H9 (cell line): ENCODE measurements around the gene ZNF488. TPM values are rescaled to one million over a fixed set of nuclear protein-coding genes. Genes with fewer than 3 reads are reported as not detected.

ENCODE experiments used
- DNase-seq: peaks from one replicate; pipeline ENCODE4 v3.0.0-alpha.2; 2017
- H2AFZ ChIP-seq: one replicate; pipeline ENCODE4 v1.6.1; 2013; ENCODE audit warnings: mild to moderate bottlenecking, low read length, control low read depth, moderate library complexity
- H2AK5ac ChIP-seq: 2 replicates; pipeline ENCODE4 v1.6.1; 2013; ENCODE audit warnings: low read length, control low read depth, mixed read lengths; ENCODE audit not compliant: insufficient read length
- H2BK120ac ChIP-seq: one replicate; pipeline ENCODE4 v1.6.1; 2013; ENCODE audit warnings: low read depth, mild to moderate bottlenecking, low read length, control low read depth, inconsistent platforms; ENCODE audit not compliant: poor library complexity, severe bottlenecking
- H2BK12ac ChIP-seq: 2 replicates; pipeline ENCODE4 v1.6.1; 2013; ENCODE audit warnings: low read length, control low read depth, mixed read lengths, low read depth; ENCODE audit not compliant: insufficient read length
- H2BK15ac ChIP-seq: 2 replicates; pipeline ENCODE4 v1.6.1; 2013; ENCODE audit warnings: low read depth, low read length, control low read depth
- H2BK20ac ChIP-seq: one replicate; pipeline ENCODE4 v1.6.1; 2013; ENCODE audit warnings: low read depth, mild to moderate bottlenecking, low read length, control low read depth, inconsistent platforms; ENCODE audit not compliant: poor library complexity, severe bottlenecking
- H2BK5ac ChIP-seq: 2 replicates; pipeline ENCODE4 v1.6.1; 2013; ENCODE audit warnings: low read length, control low read depth, mixed read lengths; ENCODE audit not compliant: insufficient read length
- H3K14ac ChIP-seq: 2 replicates; pipeline ENCODE4 v1.6.1; 2013; ENCODE audit warnings: low read length, control low read depth; ENCODE audit not compliant: insufficient read depth
- H3K18ac ChIP-seq: 2 replicates; pipeline ENCODE4 v1.6.1; 2013; ENCODE audit warnings: low read depth, mild to moderate bottlenecking, mixed read lengths, low read length, control low read depth; ENCODE audit not compliant: insufficient read length
- H3K23ac ChIP-seq: 2 replicates; pipeline ENCODE4 v1.6.1; 2013; ENCODE audit warnings: low read length, control low read depth, mixed read lengths, low read depth; ENCODE audit not compliant: insufficient read length
- H3K23me2 ChIP-seq: 2 replicates; pipeline ENCODE4 v1.6.1; 2013; ENCODE audit warnings: low read depth, mild to moderate bottlenecking, mixed read lengths, low read length, control low read depth; ENCODE audit not compliant: insufficient read length, poor library complexity, severe bottlenecking
- H3K27ac ChIP-seq: 2 replicates; pipeline ENCODE4 v1.5.1; 2013; ENCODE audit warnings: low read length, control low read depth, mixed read lengths, low read depth; ENCODE audit not compliant: insufficient read length
- H3K27me3 ChIP-seq: 2 replicates; pipeline ENCODE4 v1.6.1; 2013; ENCODE audit warnings: low read length, control low read depth, inconsistent platforms; ENCODE audit not compliant: insufficient read depth
- H3K4ac ChIP-seq: 2 replicates; pipeline ENCODE4 v1.6.1; 2013; ENCODE audit warnings: low read depth, mild to moderate bottlenecking, control low read depth, inconsistent platforms, low read length, moderate library complexity
- H3K4me1 ChIP-seq: 2 replicates; pipeline ENCODE4 v1.6.1; 2013; ENCODE audit warnings: low read length, control low read depth, inconsistent platforms; ENCODE audit not compliant: insufficient read depth
- H3K4me2 ChIP-seq: 2 replicates; pipeline ENCODE4 v1.6.1; 2013; ENCODE audit warnings: low read length, control low read depth, mixed read lengths; ENCODE audit not compliant: insufficient read length, insufficient read depth
- H3K56ac ChIP-seq: 2 replicates; pipeline ENCODE4 v1.6.1; 2013; ENCODE audit warnings: low read depth, mild to moderate bottlenecking, mixed read lengths, low read length, control low read depth; ENCODE audit not compliant: insufficient read length
- H3K79me1 ChIP-seq: 2 replicates; pipeline ENCODE4 v1.6.1; 2013; ENCODE audit warnings: low read depth, mild to moderate bottlenecking, moderate library complexity, low read length, control low read depth, inconsistent platforms; ENCODE audit not compliant: insufficient read depth, poor library complexity, severe bottlenecking
- H3K79me2 ChIP-seq: 2 replicates; pipeline ENCODE4 v1.6.1; 2013; ENCODE audit warnings: low read length, control low read depth, inconsistent platforms; ENCODE audit not compliant: insufficient read depth
- H3K9ac ChIP-seq: 2 replicates; pipeline ENCODE4 v1.6.1; 2013; ENCODE audit warnings: low read length, control low read depth, mixed read lengths; ENCODE audit not compliant: insufficient read length; ENCODE audit errors: extremely low read depth
- H3K9me3 ChIP-seq: one replicate; pipeline ENCODE4 v1.6.1; 2013; ENCODE audit warnings: low read depth, low read length, inconsistent platforms; ENCODE audit not compliant: control insufficient read depth
- H3T11ph ChIP-seq: one replicate; pipeline ENCODE4 v1.6.1; 2013; ENCODE audit warnings: mild to moderate bottlenecking, low read length, control low read depth, inconsistent platforms
- H4K20me1 ChIP-seq: one replicate; pipeline ENCODE4 v1.6.1; 2013; ENCODE audit not compliant: control insufficient read depth, insufficient read length, insufficient read depth
- H4K5ac ChIP-seq: 2 replicates; pipeline ENCODE4 v1.6.1; 2013; ENCODE audit warnings: low read depth, mild to moderate bottlenecking, mixed read lengths, low read length, control low read depth; ENCODE audit not compliant: insufficient read length
- H4K8ac ChIP-seq: replicated peaks from 2 replicates; pipeline ENCODE4 v1.6.1; 2013; ENCODE audit warnings: low read length, control low read depth, mixed read lengths, low read depth; ENCODE audit not compliant: insufficient read length
- H4K91ac ChIP-seq: 2 replicates; pipeline ENCODE4 v1.6.1; 2013; ENCODE audit warnings: low read depth, mild to moderate bottlenecking, moderate library complexity, mixed read lengths, low read length, control low read depth; ENCODE audit not compliant: insufficient read length
- H3K27ac Mint-ChIP-seq, 3 experiments: 2 replicates in 2 of 3; 3 replicates in 1 of 3; pipeline ENCODE4 v1.8.0; 2020 to 2021; ENCODE audit warnings: mixed read lengths in 3 of 3, mild to moderate bottlenecking in 1 of 3, moderate library complexity in 1 of 3
- H3K27me3 Mint-ChIP-seq: 2 replicates; pipeline ENCODE4 v1.8.0; 2021; ENCODE audit warnings: low read depth, mild to moderate bottlenecking, moderate library complexity, mixed read lengths
- H3K36me3 Mint-ChIP-seq, 3 experiments: 2 replicates in 2 of 3; 3 replicates in 1 of 3; pipeline ENCODE4 v1.8.0; 2020 to 2021; ENCODE audit warnings: low read depth in 3 of 3, mixed read lengths in 3 of 3; ENCODE audit not compliant: insufficient read depth in 1 of 3
- H3K4me1 Mint-ChIP-seq, 2 experiments: 2 replicates each; pipeline ENCODE4 v1.8.0; 2020; ENCODE audit warnings: mixed read lengths in 2 of 2
- H3K4me3 Mint-ChIP-seq, 2 experiments: 2 replicates in 1 of 2; 3 replicates in 1 of 2; pipeline ENCODE4 v1.8.0; 2020 to 2021; ENCODE audit warnings: mild to moderate bottlenecking in 2 of 2, mixed read lengths in 2 of 2, moderate library complexity in 1 of 2
- H3K9me3 Mint-ChIP-seq, 2 experiments: 2 replicates in 1 of 2; 3 replicates in 1 of 2; pipeline ENCODE4 v1.8.0; 2020; ENCODE audit warnings: mild to moderate bottlenecking in 2 of 2, mixed read lengths in 2 of 2, moderate library complexity in 1 of 2
- CTCF ChIP-seq: fragments of 200-600 bp; sonication (generic); conservative IDR thresholded peaks from 3 replicates; pipeline ENCODE4 v1.8.0; 2021; ENCODE audit warnings: antibody characterized with exemption, mild to moderate bottlenecking
- WGBS: extraction: QIAGEN DNeasy Blood & Tissue Kit; methylation state at CpG from one replicate; pipeline ENCODE4 v1.1.7; 2013; ENCODE audit warnings: missing lambda C conversion rate, low lambda C conversion rate, mixed read lengths; ENCODE audit not compliant: insufficient read length; ENCODE audit errors: extremely low coverage; 5-methylcytosine and 5-hydroxymethylcytosine counted together
- total RNA-seq: library from RNA; stranded (reverse); gene quantifications from 2 replicates; pipeline ENCODE4 v1.2.1, GENCODE V29; 2021

ZNF488 gene
- total RNA-seq, 1 experiment from 2014 or later: 2.9 TPM

- no peaks in the 10 kb centered on the region for H3K9me3 ChIP-seq
- H3K23me2 ChIP-seq: no peaks in the 10 kb centered on the region
- no peaks in the 10 kb centered on the region for H3K79me2 ChIP-seq
- no peak overlapping the region for H3K14ac ChIP-seq
- H3K4me1 Mint-ChIP-seq: no peaks in the 10 kb centered on the region
- no peak overlapping the region for H3K23ac ChIP-seq
- no peak overlapping the region for H2BK120ac ChIP-seq
- no peaks in the 10 kb centered on the region for H3K27me3 ChIP-seq
- H2BK15ac ChIP-seq: no peak overlapping the region
- WGBS: no CpG with 5 or more reads among the region's 4 CpGs
- H4K91ac ChIP-seq: no peak overlapping the region
- no peaks in the 10 kb centered on the region; a peak in 3 of 5 replicates for H3K9me3 Mint-ChIP-seq
- no peak overlapping the region for H3K4ac ChIP-seq
- no peak overlapping the region for H3K27ac ChIP-seq
- no peaks in the 10 kb centered on the region; a peak in 1 of 7 replicates for H3K36me3 Mint-ChIP-seq
- H2BK5ac ChIP-seq: no peak overlapping the region
- H4K20me1 ChIP-seq: no peaks in the 10 kb centered on the region
- no peak for TF ChIP-seq CTCF
- H3K9ac ChIP-seq: no peak overlapping the region
- H2BK20ac ChIP-seq: no peak overlapping the region
- peak overlapping the region in 1 of 3 experiments; percentile 52; a peak in 1 of 7 replicates for H3K27ac Mint-ChIP-seq
- no peak overlapping the region for H3T11ph ChIP-seq
- H3K4me1 ChIP-seq: no peaks in the 10 kb centered on the region; the same call in 1 of the 2 replicates
- DNase-seq: no peak
- no peak overlapping the region for H4K8ac ChIP-seq
- H2BK12ac ChIP-seq: no peak overlapping the region
- no peak overlapping the region for H2AK5ac ChIP-seq
- no peak overlapping the region for H3K4me3 Mint-ChIP-seq
- H3K4me2 ChIP-seq: no peak overlapping the region
- H3K56ac ChIP-seq: no peak overlapping the region
- H4K5ac ChIP-seq: no peak overlapping the region
- H3K18ac ChIP-seq: no peak overlapping the region
- peaks cover 2% of the 10 kb centered on the region for H3K27me3 Mint-ChIP-seq
- no peak overlapping the region for H2AFZ ChIP-seq
- H3K79me1 ChIP-seq: no peaks in the 10 kb centered on the region
Measured at GRCh38 chr10:47317251-47317650, 66.8 kb downstream of the ZNF488 start.
